ENCODE data around the gene SPNS2. TPM values are rescaled to one million over a fixed set of nuclear protein-coding genes. Genes with fewer than 3 reads are reported as not detected.

Gene SPNS2
- total and polyA plus RNA-seq, 2 of the 8 experiments (the other 6 are each of a cell fraction or from before 2014, with no cell fraction given): 1.2 to 1.5 TPM

- Histone ChIP-seq H3K79me1 (ENCODE audit: low read depth, low read length) (no peaks in the 10 kb centered on the region), H3K4me3 (ENCODE audit: extremely low read depth in 1 of 4, insufficient read depth in 2 of 4, low read depth in 3 of 4, low read length in 4 of 4) (no peak overlapping the region), H3K23ac (ENCODE audit: insufficient read length) (no peak overlapping the region), H3K4ac (replicated peaks; ENCODE audit: insufficient read length, low read depth, low read length) (no peak overlapping the region), H3K56ac (replicated peaks; ENCODE audit: insufficient read length, low read depth, low read length) (no peak overlapping the region), H2BK12ac (ENCODE audit: low read depth, low read length) (0 out of 2 replicates have a peak overlapping the region, but pooled peaks have one; percentile 17), H3K14ac (ENCODE audit: insufficient read length) (no peak overlapping the region), H3K79me2 (ENCODE audit: control insufficient read depth in 1 of 2, insufficient read depth in 2 of 2, low read length in 2 of 2) (no peaks in the 10 kb centered on the region), H3K23me2 (ENCODE audit: low read depth, low read length) (no peaks in the 10 kb centered on the region), H3K4me1 (replicated peaks in 1 of 4; ENCODE audit: control insufficient read depth in 3 of 4, insufficient read depth in 4 of 4, low read length in 3 of 4) (peaks cover 0 to 13% (median 6%) of the 10 kb centered on the region in 4 experiments; a peak in 4 of 7 replicates), H4K20me1 (replicated peaks in 1 of 2; ENCODE audit: control insufficient read depth in 1 of 2, insufficient read depth in 2 of 2, low read length in 2 of 2) (no peaks in the 10 kb centered on the region), H3K27ac (ENCODE audit: low read depth, low read length) (no peak overlapping the region), H3K4me2 (ENCODE audit: insufficient read depth in 1 of 2, low read depth in 2 of 2, low read length in 2 of 2) (no peak overlapping the region), H3K9me3 (ENCODE audit: insufficient read depth in 2 of 2, low read depth in 1 of 2, low read length in 1 of 2) (no peaks in the 10 kb centered on the region), H2AFZ (ENCODE audit: low read length) (no peak overlapping the region), H2BK120ac (replicated peaks; ENCODE audit: low read depth, low read length) (no peak overlapping the region), H4K91ac (replicated peaks; ENCODE audit: insufficient read length, low read length) (no peak overlapping the region), H2BK20ac (ENCODE audit: low read length) (no peak overlapping the region), H3K18ac (ENCODE audit: extremely low read depth, low read length) (no peak overlapping the region), H3K9ac (replicated peaks in 1 of 4; ENCODE audit: extremely low read depth in 1 of 4, low read depth in 3 of 4, low read length in 3 of 4) (no peak overlapping the region), H2BK5ac (ENCODE audit: low read depth, low read length) (no peak overlapping the region), H4K5ac (ENCODE audit: insufficient read length, low read depth, low read length) (no peak overlapping the region), H3K27me3 (replicated peaks in 1 of 4; ENCODE audit: control insufficient read depth in 3 of 4, extremely low read depth in 1 of 4, insufficient read depth in 3 of 4, low read length in 3 of 4) (no peaks in the 10 kb centered on the region), H4K8ac (ENCODE audit: extremely low read depth, insufficient read depth, low read length) (no peak overlapping the region), H2BK15ac (ENCODE audit: low read length) (no peak overlapping the region), H2AK5ac (ENCODE audit: low read depth, low read length) (no peak overlapping the region), H3K36me3 (ENCODE audit: control insufficient read depth in 2 of 4, insufficient read depth in 4 of 4, low read length in 3 of 4) (no peaks in the 10 kb centered on the region)
- no peak for DNase-seq (ENCODE audit: low read depth in 1 of 2, low spot score in 2 of 2)
- POLR2A ChIA-PET (ENCODE audit: partially characterized antibody): no interaction called here
- CTCF ChIA-PET (ENCODE audit: partially characterized antibody): interaction anchor here (0.6 to 1.4 kb wide), 4 partner anchors 11 to 24 kb away, joined by 3 to 5 read pairs (median 3); no protein-coding TSS in a partner anchor
- WGBS, 2 experiments (ENCODE audit: extremely low coverage in 1 of 2, insufficient coverage in 1 of 2, insufficient read length in 1 of 2, insufficient replicate concordance in 2 of 2, low coverage in 1 of 2, low lambda C conversion rate in 2 of 2, missing lambda C conversion rate in 1 of 2): 85% methylated on average over 16 of the region's 19 CpGs; no CpG with 5 or more reads in 1 of the 2 experiments
- 0 out of 2 replicates have a peak, but pooled peaks have one; percentile 9 for TF ChIP-seq TEAD4 (IDR thresholded peaks at IDR 0.05; ENCODE audit: low read depth, low read length)
- TF ChIP-seq EZH2 (IDR thresholded peaks at IDR 0.05; ENCODE audit: low read depth, low read length, severe bottlenecking): no peak
- TF ChIP-seq SIN3A (conservative IDR thresholded peaks at IDR 0.05 in 1 of 2, IDR thresholded peaks at IDR 0.05 in 1 of 2; ENCODE audit: low read depth in 1 of 2, low read length in 2 of 2): no peak
- TF ChIP-seq TCF12 (IDR thresholded peaks at IDR 0.05; ENCODE audit: low read depth, low read length): no peak
- no peak for TF ChIP-seq SUZ12 (IDR thresholded peaks at IDR 0.05; ENCODE audit: low read length)
- no peak for FAIRE-seq
Measured at GRCh38 chr17:4476511-4477070, 22.1 kb upstream of the SPNS2 start.
